RCC 7860 (cell line): ENCODE measurements around the gene VPS54.
"Not testable (repeated sequence)": the region's sequence is repeated elsewhere in the genome, so short reads cannot be mapped to it uniquely, and the experiment has no call there.

Source experiments
- DNase-seq: peaks from one replicate; pipeline ENCODE4 v3.0.0-alpha.2; 2015; ENCODE audit warnings: low spot score
- FAIRE-seq: peaks from 2 replicates; lab custom pipeline; 2012; peaks lifted over from hg19 to GRCh38; lab: Jason Lieb, UNC

The VPS54 gene

GRCh38 chr2:63932104-63932503, 87.1 kb downstream of the VPS54 start:
- not testable (repeated sequence) for FAIRE-seq, DNase-seq

DNA sequence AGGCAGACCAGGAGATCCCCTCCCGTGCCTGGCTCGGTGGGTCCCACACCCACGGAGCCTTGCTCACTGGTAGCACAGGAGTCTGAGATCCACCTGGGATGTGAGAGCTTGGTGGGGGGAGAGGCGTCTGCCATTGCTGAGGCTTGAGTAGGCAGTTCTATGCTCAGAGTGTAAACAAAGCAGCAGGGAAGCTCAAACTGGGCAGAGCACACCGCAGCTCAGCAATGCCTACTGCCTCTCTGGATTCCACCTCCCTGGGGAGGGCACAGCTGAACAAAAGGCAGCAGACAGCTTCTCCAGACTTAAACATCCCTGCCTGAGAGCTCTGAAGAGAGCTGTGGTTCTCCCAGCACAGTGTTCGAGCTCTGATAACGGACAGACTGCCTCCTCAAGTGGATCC, 92.4 kb downstream of the VPS54 start:
- FAIRE-seq (no peak), DNase-seq (no peak)

- FAIRE-seq: no peak
- no peak for DNase-seq
These were observed 104.9 kb downstream of the VPS54 start for GRCh38 chr2:63914311-63914710.

DNA sequence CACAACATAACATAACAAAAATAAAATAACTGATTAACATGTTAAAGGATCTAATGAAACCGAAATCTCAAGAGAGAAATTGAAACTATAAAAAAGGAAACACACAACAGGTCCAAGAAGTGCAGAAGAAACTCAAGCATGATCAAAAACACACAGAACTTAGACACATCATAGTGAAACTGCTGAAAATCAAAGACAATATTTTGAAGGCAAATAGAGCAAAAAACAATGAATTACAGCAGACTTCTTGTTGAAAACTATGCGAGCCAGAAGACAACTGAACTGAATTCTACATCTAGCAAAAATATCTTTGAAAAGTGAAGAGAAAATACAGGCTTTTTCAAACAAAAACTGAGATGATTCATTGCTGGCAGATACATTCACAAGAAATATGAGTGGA, 116.2 kb downstream of the VPS54 start:
- FAIRE-seq: no peak

GRCh38 chr2:63902149-63902548, 117.1 kb downstream of the VPS54 start:
- FAIRE-seq: no peak
- no peak for DNase-seq

More for the DNA sequence above, 116.2 kb downstream of the VPS54 start:
- DNase-seq: no peak

DNA sequence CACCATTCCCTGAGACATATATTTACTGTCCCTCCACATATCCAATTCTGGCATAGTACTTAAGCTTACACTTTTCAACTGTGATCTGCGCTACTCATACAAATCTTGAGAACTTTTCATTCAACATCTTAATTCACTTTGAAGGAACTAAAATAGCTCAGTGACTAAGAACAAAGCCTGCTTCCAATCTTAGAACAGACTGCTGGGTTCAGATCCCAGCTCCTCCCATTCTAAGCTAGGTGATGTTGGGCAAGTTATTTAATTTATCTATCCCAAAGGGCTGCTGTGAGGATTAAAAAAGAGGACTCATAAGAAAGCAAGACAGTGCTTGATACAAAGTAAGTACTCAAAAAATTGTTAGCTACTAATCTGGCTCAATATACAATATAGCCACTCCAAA, 119.6 kb downstream of the VPS54 start:
- DNase-seq: no peak

DNA sequence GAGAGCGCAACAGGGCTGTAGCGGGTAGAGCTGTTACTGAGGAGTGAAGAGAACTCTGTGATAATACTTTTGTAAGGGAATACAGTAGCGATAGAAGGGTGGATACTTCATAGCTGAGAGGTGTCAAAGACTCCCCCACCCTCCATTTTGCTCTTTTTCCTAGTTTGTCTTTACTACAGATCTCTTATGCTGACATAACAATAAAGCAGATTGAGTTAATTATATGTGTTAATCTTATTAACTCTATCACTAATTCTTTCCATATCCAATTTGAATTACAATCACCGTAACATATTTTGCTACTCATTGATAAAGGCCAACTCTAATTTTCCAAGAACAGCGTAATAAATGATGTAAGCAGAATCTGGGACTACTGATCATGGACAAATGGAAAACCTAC, 120.4 kb downstream of the VPS54 start:
- FAIRE-seq (no peak), DNase-seq (no peak)

More for the DNA sequence above, 119.6 kb downstream of the VPS54 start:
- FAIRE-seq: no peak

- no peak for FAIRE-seq
These were observed 125.1 kb downstream of the VPS54 start for GRCh38 chr2:63894167-63894566.

DNA sequence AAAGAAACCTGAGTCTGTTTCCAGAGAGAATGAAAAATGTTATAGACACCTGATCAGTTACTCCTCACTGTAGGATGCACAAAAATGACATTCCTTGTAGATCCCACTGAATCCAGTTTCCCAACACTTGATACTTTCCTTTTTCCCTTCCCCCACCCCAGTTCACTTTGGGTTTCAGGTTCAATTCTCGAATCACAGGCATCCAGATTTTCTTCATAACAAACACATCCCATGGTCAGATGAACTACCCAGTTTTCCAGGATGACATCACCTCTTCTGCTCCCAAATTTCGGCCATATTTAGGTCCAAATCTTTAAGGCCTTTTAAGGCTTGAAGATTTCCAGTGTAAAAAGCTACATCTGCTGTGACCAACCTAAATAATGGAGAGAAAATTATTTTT, 126.1 kb downstream of the VPS54 start:
- FAIRE-seq (no peak), DNase-seq (no peak)

More at GRCh38 chr2:63894167-63894566, 125.1 kb downstream of the VPS54 start:
- no peak for DNase-seq

DNA sequence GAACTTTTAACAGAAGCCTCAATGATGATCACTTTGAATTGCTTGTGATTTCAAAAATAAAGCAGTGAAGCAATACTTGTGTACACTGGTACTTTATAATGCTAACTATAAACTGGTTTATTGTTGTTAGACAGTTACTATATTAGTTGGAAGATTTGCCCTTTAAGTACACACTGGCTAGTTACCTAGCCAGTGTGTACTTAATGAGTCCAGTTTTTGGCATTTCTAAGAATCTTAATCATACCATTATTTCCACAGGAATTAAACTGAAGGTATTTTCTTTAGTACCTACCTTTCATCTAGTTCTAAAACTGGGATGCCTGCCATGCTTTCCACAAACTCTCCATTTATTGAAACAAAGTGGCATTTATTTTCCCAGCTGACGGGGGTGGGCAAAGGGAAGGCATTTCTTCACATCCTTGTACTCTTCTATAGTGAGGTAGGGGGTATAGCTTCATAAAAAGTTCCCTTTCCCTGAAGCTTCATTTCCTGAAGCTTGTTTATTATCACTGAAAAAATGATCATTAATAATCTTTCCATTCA, 127.7 kb downstream of the VPS54 start:
- FAIRE-seq (no peak), DNase-seq (no peak)

DNA sequence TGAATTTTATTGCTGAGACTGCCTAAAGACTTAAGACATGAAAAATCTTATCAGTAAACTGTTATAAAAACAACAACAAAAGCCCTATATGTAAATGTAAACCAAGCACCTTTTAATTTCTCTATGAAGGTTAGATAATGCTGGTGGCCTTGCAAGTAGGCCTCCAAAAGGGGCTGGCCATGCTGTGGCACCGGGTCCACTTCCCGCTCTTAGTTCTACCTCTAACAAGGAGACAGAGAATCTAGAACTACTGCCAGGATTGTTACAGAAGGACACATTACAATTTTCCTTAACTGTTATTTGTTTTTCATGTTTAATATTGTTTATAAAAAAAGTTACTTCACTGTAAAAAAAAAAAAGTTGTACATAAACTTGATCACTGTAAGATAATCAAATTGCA, 128.6 kb downstream of the VPS54 start:
- FAIRE-seq (no peak), DNase-seq (no peak)

DNA sequence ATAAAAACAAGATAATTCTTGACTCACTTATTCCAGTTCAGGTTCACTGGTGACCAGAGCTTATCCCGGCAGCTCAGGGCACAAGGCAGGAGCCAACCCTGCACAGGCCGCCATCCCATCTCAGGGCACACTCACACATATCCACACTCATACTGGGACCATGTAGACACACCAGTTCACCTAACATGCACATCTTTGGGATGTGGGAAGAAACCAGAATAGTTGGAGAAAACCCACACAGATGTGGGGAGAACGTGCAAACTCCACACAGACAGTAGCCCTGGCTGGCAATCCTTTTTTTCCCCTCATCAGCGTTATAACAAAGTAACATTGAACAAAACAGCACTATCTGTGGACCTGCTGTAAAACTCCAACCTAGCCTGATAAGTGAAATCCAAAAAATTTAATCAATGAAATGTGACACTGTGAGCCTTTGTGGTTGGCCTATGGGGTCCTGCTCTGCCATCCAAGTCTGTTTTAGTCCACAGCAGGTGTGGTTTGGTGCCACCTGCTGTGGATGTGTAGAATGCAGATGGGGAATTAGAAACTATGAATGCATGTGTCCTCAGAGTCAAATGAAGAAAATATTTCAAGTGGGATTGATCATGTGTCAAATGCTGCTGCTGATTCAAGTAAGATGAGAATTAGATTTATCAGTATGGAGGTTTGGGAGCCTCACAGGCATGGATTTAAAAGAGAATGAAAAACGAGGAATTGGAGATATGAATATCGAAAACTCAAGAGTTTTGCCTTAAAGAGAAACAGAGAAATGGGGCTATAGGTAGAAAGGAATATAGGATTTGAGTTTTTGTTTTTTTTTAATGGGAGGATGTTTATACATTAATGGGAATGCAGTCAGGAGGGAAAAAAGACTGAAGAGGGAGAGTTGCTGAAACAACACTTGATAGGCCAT, 130.5 kb downstream of the VPS54 start:
- DNase-seq (peak; percentile 32), FAIRE-seq (peak; percentile 57)

DNA sequence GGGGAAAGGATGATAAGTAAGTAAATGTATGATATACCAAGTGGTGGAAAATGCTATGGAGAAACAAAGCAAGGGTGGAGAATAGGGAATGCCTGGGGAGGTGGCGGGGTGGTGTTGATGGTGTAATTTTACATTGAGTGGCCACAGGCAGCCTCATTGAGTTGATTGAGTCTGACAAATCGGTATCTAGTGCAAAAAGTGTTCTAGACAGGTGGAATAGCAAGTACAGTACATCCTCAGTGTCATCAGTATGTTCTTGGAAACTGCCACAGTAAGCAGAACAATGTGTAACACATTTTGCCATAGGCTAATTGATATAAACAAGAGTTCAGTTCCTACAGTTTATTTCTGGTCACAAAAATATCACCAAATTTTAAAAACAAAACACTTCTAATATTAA, 131.2 kb downstream of the VPS54 start:
- DNase-seq: no peak
- no peak for FAIRE-seq

- FAIRE-seq (no peak), DNase-seq (no peak)
These were observed 132.8 kb downstream of the VPS54 start for GRCh38 chr2:63886445-63886844.

DNA sequence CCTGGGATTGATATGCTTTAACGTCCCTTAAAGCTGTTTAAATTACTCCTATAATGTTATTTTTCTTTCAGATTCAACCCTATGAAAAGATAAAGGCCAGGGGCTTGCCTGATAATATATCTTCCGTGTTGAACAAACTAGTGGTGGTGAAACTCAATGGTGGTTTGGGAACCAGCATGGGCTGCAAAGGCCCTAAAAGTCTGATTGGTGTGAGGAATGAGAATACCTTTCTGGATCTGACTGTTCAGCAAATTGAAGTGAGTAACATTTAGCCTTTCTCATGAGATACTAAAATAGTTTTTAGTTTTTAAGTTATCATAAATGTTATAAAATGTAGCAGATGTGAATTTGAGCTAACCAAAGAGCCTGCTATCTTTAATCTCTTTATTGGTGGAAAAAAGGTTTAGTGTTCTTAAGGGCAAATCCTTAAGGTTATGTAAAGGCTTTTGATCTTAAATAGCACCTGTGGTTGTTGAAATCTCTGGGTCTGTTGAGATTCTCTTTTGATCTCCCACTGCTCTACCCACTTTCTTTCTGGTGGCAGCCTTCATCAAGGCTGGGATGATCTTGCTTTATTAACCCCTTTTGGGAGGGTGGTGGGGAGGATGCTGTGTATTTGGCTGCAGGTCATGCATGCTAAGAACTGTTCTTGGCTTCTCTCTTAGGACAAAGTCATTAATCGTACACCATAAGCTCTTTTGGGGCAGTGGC, 136.7 kb downstream of the VPS54 start:
- FAIRE-seq: no peak

GRCh38 chr2:63881205-63881604, 138.0 kb downstream of the VPS54 start:
- no peak for FAIRE-seq
- no peak for DNase-seq

More for the DNA sequence above, 136.7 kb downstream of the VPS54 start:
- no peak for DNase-seq

GRCh38 chr2:63880625-63881024, 138.6 kb downstream of the VPS54 start:
- DNase-seq (no peak), FAIRE-seq (no peak)

- FAIRE-seq (no peak), DNase-seq (no peak)
These were observed 139.3 kb downstream of the VPS54 start for GRCh38 chr2:63879876-63880433.

GRCh38 chr2:63878486-63878885, 140.7 kb downstream of the VPS54 start:
- FAIRE-seq (no peak), DNase-seq (no peak)

DNA sequence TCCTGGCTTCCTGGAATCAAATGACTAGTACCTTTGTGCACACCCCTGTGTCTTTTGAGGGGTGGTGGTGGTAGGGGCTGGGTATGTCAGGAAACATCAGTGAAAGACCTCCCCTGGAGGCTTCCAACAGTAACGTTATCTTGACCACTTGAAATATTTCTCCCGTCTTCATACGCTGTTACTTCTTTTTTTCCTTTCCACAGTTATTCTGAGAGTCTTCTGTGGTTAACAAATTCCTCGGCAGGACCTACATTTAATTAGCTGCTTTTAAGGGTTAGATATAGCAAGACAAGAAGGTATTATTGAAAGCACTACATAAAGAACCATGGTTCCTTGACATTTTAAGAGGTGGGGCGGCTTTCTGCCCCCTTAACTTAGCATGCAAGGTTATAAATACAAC, 142.9 kb downstream of the VPS54 start:
- FAIRE-seq (no peak), DNase-seq (no peak)

- DNase-seq: no peak
- FAIRE-seq: no peak
These were observed 143.5 kb downstream of the VPS54 start for GRCh38 chr2:63875559-63876245.
